ENCODE data around the gene SIL1.

The SIL1 gene

DNA sequence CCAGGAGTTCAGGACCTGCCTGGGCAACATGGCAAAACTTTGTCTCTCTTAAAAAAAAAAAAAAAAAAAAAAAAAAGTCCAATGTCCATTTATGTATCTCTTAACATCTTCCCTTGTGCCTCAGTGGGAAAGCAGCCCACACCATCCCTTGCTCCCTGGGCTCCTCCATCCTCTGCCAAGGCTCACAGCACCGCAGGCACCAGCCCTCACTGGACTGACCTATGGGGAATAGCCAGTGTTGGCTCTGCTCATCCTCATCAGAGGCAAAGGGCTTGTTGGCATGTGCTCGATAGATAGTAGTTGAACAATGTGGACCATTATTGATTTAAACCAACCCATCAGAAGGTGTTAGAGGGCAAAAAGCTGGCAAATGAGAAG, 261.2 kb downstream of the SIL1 start:
- no peaks in the 10 kb centered on the region for H3K79me2 ChIP-seq (ENCODE audit: control insufficient read depth, low read length)
- H3F3A ChIP-seq (ENCODE audit: control insufficient read depth, insufficient read depth), result no peaks in the 10 kb centered on the region
- H3K9me2 ChIP-seq (replicated peaks; ENCODE audit: control insufficient read depth, low read length), result no peaks in the 10 kb centered on the region
- no peaks in the 10 kb centered on the region; the same call in 1 of the 2 replicates for H3K36me3 ChIP-seq (ENCODE audit: control insufficient read depth, low read length)
- H3K4me2 ChIP-seq (ENCODE audit: low read length), result no peak overlapping the region
- H3K27ac ChIP-seq (ENCODE audit: low read depth, low read length), result no peak overlapping the region
- H3K4me3 ChIP-seq (ENCODE audit: low read length), result no peak overlapping the region
- no peaks in the 10 kb centered on the region for H3K27me3 ChIP-seq (ENCODE audit: control insufficient read depth, low read length)
- no peaks in the 10 kb centered on the region for H3K9me3 ChIP-seq (ENCODE audit: control insufficient read depth, insufficient read depth, low read length)
- H3K4me1 ChIP-seq (ENCODE audit: control insufficient read depth, low read length), result no peaks in the 10 kb centered on the region
- no peak for TF ChIP-seq EZH2phosphoT487 (IDR thresholded peaks at IDR 0.05; ENCODE audit: borderline replicate concordance, low read length)
- TF ChIP-seq, protein P1, sequence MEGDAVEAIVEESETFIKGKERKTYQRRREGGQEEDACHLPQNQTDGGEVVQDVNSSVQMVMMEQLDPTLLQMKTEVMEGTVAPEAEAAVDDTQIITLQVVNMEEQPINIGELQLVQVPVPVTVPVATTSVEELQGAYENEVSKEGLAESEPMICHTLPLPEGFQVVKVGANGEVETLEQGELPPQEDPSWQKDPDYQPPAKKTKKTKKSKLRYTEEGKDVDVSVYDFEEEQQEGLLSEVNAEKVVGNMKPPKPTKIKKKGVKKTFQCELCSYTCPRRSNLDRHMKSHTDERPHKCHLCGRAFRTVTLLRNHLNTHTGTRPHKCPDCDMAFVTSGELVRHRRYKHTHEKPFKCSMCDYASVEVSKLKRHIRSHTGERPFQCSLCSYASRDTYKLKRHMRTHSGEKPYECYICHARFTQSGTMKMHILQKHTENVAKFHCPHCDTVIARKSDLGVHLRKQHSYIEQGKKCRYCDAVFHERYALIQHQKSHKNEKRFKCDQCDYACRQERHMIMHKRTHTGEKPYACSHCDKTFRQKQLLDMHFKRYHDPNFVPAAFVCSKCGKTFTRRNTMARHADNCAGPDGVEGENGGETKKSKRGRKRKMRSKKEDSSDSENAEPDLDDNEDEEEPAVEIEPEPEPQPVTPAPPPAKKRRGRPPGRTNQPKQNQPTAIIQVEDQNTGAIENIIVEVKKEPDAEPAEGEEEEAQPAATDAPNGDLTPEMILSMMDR (IDR thresholded peaks at IDR 0.05; ENCODE audit: low read depth, low read length, poor library complexity, severe bottlenecking), result no peak
- H4K20me1 ChIP-seq (ENCODE audit: control insufficient read depth, insufficient read depth, low read depth, low read length), result no peaks in the 10 kb centered on the region

GRCh38 chr5:138936225-138936967, 261.8 kb downstream of the SIL1 start:
- H3K36me3 ChIP-seq (ENCODE audit: control insufficient read depth, low read length), result peaks cover 2% of the 10 kb centered on the region; the same call in 1 of the 2 replicates
- no peaks in the 10 kb centered on the region for H3K9me3 ChIP-seq (ENCODE audit: control insufficient read depth, insufficient read depth, low read length)
- no peak overlapping the region for H3K4me3 ChIP-seq (ENCODE audit: low read length)
- no peaks in the 10 kb centered on the region for H3K79me2 ChIP-seq (ENCODE audit: control insufficient read depth, low read length)
- TF ChIP-seq, protein P1 (IDR thresholded peaks at IDR 0.05; ENCODE audit: low read depth, low read length, poor library complexity, severe bottlenecking), result no peak
- TF ChIP-seq EZH2phosphoT487 (IDR thresholded peaks at IDR 0.05; ENCODE audit: borderline replicate concordance, low read length), result no peak
- no peak overlapping the region for H3K4me2 ChIP-seq (ENCODE audit: low read length)
- H3K27ac ChIP-seq (ENCODE audit: low read depth, low read length), result no peak overlapping the region
- H3K27me3 ChIP-seq (ENCODE audit: control insufficient read depth, low read length), result no peaks in the 10 kb centered on the region
- H3F3A ChIP-seq (ENCODE audit: control insufficient read depth, insufficient read depth), result no peaks in the 10 kb centered on the region
- no peaks in the 10 kb centered on the region for H4K20me1 ChIP-seq (ENCODE audit: control insufficient read depth, insufficient read depth, low read depth, low read length)
- H3K9me2 ChIP-seq (replicated peaks; ENCODE audit: control insufficient read depth, low read length), result no peaks in the 10 kb centered on the region
- no peaks in the 10 kb centered on the region for H3K4me1 ChIP-seq (ENCODE audit: control insufficient read depth, low read length)

DNA sequence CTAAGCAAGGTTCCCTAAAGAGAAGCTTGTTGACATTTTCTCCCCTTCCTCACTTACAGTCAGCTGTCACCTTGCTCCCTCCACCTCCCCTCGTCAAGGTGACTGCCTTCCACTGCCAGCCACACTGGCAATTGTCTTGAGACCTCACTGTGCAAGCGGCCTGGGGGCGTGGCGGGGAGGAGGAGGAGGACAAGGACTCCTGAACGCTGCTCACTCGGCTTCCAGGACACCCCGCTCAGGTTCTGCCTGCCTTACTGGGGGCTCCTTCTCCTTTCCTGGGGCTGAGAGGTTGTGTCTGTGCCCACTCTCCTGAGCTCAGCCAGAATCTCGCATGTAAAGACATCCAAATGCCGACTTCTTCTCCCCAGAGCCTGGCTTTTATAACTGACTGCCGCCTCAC, 262.7 kb downstream of the SIL1 start:
- TF ChIP-seq, protein P1 (IDR thresholded peaks at IDR 0.05; ENCODE audit: low read depth, low read length, poor library complexity, severe bottlenecking), result no peak
- no peak for TF ChIP-seq EZH2phosphoT487 (IDR thresholded peaks at IDR 0.05; ENCODE audit: borderline replicate concordance, low read length)
- Histone ChIP-seq H3K4me3 (ENCODE audit: low read length) (no peak overlapping the region), H3K9me3 (ENCODE audit: control insufficient read depth, insufficient read depth, low read length) (no peaks in the 10 kb centered on the region), H3K4me2 (ENCODE audit: low read length) (no peak overlapping the region), H3K79me2 (ENCODE audit: control insufficient read depth, low read length) (no peaks in the 10 kb centered on the region), H3K27me3 (ENCODE audit: control insufficient read depth, low read length) (no peaks in the 10 kb centered on the region), H3K36me3 (ENCODE audit: control insufficient read depth, low read length) (peaks cover 10% of the 10 kb centered on the region; the same call in 1 of the 2 replicates), H3K9me2 (replicated peaks; ENCODE audit: control insufficient read depth, low read length) (no peaks in the 10 kb centered on the region), H3K4me1 (ENCODE audit: control insufficient read depth, low read length) (no peaks in the 10 kb centered on the region), H4K20me1 (ENCODE audit: control insufficient read depth, insufficient read depth, low read depth, low read length) (no peaks in the 10 kb centered on the region), H3K27ac (ENCODE audit: low read depth, low read length) (no peak overlapping the region), H3F3A (ENCODE audit: control insufficient read depth, insufficient read depth) (no peaks in the 10 kb centered on the region)
